Choroid plexus epithelial cell (primary cell): ENCODE results near the gene SEC61A2.

ENCODE experiments used
- DNase-seq: peaks from one replicate; pipeline ENCODE4 v3.0.0-alpha.2; 2010; ENCODE audit warnings: low read depth
- H3K4me3 ChIP-seq: 2 replicates; pipeline ENCODE4 v1.5.1; 2011; ENCODE audit warnings: low read depth, mild to moderate bottlenecking, control low read depth, low read length, moderate library complexity
- CTCF ChIP-seq: conservative IDR thresholded peaks from 2 replicates; pipeline ENCODE4 v1.5.1; 2011; ENCODE audit warnings: low read depth, mild to moderate bottlenecking, control low read depth, inconsistent platforms, low read length, moderate library complexity

SEC61A2 gene

DNA sequence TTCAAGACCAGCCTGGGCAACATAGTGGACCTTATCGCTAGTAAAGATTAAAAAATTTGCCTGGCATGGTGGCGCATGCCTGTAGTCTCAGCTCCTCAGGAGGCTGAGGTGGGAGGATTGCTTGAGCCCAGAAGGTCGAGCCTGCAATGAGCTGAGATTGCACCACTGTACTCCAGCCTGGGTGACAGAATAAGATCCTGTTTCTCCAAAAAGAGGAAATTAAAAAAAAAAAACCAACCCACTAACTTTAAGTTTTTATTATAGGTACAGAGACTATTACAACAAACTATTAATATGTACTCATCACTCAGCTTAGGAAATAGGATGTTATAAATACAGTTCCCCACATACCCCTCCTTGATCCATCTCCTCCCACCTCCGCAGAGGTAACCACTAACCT, 30.5 kb upstream of the SEC61A2 start:
- TF ChIP-seq CTCF, result no peak
- no peak for DNase-seq
- H3K4me3 ChIP-seq, result no peak overlapping the region

GRCh38 chr10:12103802-12104201, 25.7 kb upstream of the SEC61A2 start:
- no peak for DNase-seq
- TF ChIP-seq CTCF, result no peak
- no peak overlapping the region for H3K4me3 ChIP-seq

- no peak for DNase-seq
- no peak overlapping the region for H3K4me3 ChIP-seq
- TF ChIP-seq CTCF, result no peak
Observed at GRCh38 chr10:12107781-12108180, 21.7 kb upstream of the SEC61A2 start.

DNA sequence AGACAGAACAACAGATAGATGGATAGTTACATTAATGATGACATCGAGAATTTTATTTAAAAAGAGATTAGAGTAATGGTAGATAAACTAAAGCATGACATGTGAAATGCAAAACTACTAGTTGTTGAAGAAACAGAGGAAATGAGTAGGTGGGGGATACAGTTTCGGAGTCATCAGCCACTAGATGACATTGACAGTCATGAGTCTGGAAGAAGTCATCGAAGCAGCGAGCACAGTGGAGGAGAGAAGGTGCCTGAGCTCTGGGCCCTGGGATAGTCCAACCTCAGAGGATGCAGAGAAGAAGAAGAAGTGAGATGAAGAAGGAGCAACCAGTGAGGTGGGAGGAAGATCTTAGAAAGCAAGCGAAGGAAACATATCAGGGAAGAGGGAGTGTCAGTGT, 20.2 kb upstream of the SEC61A2 start:
- no peak for DNase-seq
- H3K4me3 ChIP-seq, result no peak overlapping the region
- TF ChIP-seq CTCF, result no peak

DNA sequence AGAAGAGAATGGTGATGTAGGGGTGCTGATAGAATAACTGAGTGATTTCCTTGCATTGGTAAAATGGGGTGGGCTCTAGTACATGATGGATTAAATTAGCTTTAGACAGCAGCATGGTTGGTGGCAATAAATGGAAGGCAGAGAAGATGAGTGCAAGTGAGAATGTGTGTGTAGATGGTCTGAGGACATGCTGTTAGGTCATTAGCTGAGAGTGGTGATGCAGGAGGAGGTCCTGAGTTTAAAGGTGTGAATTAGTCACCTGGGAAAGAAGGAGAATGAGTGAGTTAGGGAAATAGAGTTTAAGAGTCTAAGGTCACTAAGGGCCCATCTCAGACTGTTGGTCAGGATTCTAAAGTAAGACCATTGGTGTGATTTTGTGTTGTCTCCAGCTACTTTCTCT, 17.9 kb upstream of the SEC61A2 start:
- DNase-seq, result no peak

DNA sequence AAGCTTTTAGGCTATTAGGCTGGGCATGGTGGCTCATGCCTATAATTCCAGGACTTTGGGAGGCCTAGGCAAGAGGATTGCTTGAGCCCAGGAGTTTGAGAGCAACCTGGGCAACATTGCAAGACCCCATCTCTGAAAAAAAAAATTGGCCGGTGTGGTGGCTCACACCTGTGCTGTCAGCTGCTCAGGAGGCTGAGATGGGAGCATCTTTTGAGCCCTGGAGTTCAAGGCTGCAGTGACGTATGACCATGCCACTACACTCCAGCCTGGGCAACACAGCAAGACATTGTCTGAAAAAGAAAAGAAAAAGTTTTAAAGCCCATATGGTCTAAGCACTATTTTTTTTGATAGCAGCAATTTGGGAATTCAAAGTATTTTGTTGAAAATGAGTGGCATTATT, 15.8 kb upstream of the SEC61A2 start:
- H3K4me3 ChIP-seq, result no peak overlapping the region
- no peak for DNase-seq
- no peak for TF ChIP-seq CTCF

More for the DNA sequence above, 17.9 kb upstream of the SEC61A2 start:
- no peak overlapping the region for H3K4me3 ChIP-seq
- TF ChIP-seq CTCF, result no peak

- no peak for DNase-seq
- no peak for TF ChIP-seq CTCF
- no peak overlapping the region for H3K4me3 ChIP-seq
Observed at GRCh38 chr10:12121673-12122072, 7.8 kb upstream of the SEC61A2 start.
